8988T (cell line): Measurements from ENCODE around the gene IFNG-AS1.

ENCODE experiments used
- DNase-seq: peaks from one replicate; pipeline ENCODE4 v3.0.0; 2011

The IFNG-AS1 gene

GRCh38 chr12:67989184-67989920 is at the start of gene IFNG-AS1:
TSS of gene IFNG-AS1 (plus strand) at chr12:67989447.
- no peak for DNase-seq

DNA sequence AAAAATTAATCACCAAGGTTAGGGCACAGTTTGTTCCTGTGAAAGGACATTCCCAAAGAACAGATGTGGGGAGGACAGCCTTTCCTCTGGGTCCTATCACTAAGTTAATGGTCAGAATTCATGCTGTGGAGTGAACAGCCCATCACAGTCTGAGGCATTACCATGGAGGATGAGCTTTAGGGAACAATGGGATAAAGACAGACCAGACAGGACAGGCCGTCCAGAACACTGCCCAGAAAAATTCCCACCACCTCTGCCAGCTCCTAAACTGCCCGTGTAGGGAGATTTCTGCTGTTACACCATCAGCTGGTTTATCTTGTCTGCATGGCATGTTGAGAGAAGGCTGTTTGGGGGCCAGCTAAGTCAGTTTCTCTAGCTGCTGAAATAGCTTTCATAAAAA is 49.6 kb upstream of the IFNG-AS1 start:
- no peak for DNase-seq

- DNase-seq, result no peak
Observed at GRCh38 chr12:67940780-67941243, 48.4 kb upstream of the IFNG-AS1 start.

GRCh38 chr12:67942724-67943123 is 46.5 kb upstream of the IFNG-AS1 start:
- no peak for DNase-seq

DNA sequence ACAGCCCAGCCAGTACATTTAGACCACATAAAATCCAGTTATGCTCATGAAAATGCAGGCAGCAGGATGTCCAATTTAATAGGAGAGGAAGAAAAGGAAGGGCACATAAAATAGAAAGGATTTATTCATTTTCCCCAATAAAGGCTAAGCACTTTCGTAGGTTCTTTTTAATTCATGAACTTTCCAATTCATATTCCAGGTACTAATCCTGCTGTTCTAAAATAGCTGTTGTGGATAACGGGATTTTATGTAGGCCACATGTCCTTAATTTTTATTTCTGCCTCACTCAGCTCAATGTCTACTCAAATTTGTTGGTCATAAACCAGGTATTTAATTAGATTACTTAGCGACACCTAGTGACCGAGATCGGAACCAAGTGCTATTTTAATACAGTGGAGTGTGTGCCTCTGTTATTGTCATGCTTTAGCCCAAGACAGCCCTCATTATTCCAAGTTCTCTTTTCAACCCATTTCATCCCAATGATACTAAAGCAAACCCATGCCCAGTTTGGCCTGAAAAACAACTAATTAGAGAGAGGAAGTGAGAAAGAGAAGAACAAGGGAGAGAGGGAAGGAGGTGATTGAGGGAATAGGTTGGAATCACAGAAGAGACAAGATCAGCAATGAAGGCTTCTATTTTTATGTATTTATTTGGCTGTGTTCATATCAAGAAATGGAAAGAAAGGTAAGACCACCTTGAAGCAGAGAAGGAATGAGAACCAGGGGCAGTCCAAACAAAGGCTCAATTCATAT is 45.9 kb upstream of the IFNG-AS1 start:
- peak; percentile 16 for DNase-seq

DNA sequence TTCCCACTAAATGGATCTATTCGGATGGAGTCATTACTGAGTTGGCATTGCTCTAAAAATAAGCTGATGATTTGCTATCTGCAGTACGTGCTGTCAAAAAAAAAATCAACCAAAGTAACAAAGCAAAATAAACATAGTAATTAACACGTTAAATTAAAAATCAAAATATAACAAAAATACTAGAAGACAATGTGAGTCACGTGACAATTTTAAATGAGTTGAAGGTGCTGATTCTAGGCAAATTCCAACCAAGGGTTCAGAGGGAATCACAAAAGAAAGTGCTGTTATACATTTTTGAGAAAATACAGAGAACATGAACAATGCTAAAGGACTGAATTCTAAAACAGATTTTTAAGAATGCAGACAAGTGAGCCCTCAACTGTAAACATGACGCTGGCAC is 45.2 kb upstream of the IFNG-AS1 start:
- no peak for DNase-seq

GRCh38 chr12:67952787-67953186 is 36.5 kb upstream of the IFNG-AS1 start:
- no peak for DNase-seq

DNA sequence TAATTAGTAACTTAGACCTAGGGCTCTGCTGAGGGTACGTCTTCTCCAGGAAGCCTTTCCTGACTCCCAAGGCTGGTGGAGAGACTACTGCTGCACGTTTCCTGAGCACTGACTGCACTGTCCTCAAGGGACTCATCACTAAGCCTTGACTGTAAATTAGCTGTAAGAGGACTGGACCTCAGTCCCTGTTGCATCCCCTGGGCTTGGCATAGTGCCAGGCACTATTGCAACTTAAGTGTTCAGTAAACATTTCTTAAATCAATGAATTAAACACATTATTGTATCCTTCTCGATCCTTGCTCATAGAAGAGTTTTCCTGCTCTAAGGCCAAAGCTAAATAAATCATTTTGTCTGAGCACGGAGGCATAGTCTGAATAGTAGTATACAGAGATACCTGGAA is 31.9 kb upstream of the IFNG-AS1 start:
- no peak for DNase-seq

GRCh38 chr12:67958187-67958586 is 31.1 kb upstream of the IFNG-AS1 start:
- no peak for DNase-seq

GRCh38 chr12:67964456-67964855 is 24.8 kb upstream of the IFNG-AS1 start:
- no peak for DNase-seq

DNA sequence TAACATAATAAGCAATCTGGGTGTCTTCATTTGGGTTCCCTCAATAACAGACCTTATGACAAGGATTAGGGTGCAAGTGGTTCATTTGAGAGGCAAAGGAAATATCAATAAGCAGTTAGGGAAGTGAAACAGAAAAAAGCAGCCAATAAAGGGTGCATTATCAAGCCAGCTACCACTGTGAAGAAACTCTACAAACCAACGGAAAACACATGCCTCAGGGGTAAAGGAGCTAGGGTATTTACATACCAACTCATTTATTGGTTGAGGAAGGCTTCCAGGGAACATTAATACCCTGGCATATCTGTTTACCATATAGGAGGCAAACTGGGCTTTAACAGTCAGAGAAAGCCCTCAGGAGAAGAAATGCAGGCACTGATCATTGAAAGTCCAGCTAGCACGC is 22.7 kb upstream of the IFNG-AS1 start:
- DNase-seq, result no peak

GRCh38 chr12:67968321-67968720 is 20.9 kb upstream of the IFNG-AS1 start:
- no peak for DNase-seq

DNA sequence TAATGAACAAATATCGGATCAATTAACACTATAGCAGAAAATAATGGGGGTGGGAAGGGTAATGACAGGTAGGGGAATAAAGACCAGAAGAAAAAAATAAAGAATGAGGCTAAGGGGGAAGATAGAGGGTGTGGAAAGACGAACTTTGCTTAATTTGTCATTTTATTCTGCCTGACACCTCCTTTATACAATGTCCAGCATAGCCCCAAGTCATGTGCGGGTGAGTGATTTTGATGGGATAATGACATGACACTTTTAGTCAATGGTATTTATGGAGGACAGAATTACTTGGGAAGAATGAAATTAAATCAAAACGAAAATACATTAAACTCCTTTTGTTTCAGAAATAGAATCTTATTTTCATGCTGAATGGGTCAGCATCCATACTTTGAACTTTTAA is 20.5 kb upstream of the IFNG-AS1 start:
- DNase-seq, result no peak

DNA sequence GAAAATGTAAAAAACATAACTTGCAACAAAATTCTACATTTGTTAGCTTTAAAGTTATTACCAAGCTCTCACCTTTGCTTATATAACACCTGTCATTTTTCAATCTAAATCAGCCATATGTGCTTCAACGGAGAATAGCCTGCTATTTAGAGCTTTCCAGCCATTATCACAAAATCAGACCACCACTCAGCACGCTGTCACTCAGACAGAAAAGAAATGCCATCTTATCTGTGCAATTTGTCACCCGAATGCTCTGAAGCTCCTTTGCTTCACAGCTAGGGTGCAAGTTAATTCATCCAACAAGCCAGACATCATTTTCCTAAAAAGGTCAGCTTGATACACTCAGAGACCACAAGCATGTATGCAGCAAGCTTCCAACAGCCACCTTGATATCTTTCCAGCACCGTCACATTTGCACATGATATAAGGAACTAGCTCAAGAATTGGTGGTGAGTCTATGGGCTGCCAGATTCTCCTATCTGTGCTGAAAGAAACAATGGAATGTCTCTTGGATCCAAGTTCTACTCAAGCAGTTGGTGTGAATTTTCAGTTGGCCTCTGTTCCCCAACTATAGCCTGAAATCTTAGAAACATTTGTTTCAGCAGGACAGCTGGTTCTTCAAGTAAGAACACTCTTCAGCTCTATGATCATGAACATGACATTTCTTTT is 20.0 kb upstream of the IFNG-AS1 start:
- DNase-seq, result no peak

- DNase-seq, result no peak
Observed at GRCh38 chr12:67977668-67978067, 11.6 kb upstream of the IFNG-AS1 start.

GRCh38 chr12:67980391-67980790 is 8.9 kb upstream of the IFNG-AS1 start:
- no peak for DNase-seq

DNA sequence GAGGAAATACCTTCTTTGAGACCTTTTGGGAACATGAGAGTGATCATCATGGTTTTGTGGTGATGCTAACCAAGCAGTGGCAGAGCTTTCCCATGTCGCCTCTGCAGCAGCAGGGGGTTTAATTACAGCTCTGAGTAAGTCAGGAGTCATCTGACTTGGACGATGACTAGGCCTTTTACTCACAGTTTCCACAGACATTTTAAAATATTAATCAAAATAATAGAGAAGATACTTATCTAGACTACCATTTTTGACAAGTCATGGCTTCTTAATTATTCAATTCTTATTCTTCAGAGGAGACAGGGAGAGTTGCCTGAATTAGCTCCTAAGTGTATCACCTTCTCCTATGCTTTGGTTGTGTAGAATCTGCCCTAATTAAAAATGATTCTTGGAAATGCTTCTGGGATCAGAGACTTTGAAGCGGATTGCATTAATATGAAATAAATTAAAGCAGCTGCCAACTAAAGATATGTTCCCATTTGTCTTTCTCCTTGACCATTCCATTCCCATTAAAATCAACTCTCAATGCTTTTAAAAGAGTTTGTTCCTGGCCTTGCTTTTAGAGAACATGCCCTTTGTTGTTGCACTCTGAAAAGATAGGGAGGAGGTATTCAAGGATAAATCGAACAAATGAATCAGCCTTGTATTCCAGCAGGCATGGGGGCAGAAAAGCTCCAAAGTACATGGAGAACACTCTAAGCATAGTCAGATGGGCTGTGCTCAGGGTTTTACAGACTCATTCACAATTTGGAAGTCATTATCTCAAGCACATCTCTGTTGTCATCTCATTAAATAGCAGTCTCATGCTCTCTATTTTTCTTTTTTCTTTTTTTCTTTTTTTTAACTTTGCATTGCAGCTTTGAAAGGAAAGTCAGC is 7.7 kb upstream of the IFNG-AS1 start:
- DNase-seq, result no peak

- no peak for DNase-seq
Observed at GRCh38 chr12:67982164-67982563, 7.1 kb upstream of the IFNG-AS1 start.

- DNase-seq, result no peak
Observed at GRCh38 chr12:67986632-67987031, 2.6 kb upstream of the IFNG-AS1 start.

- no peak for DNase-seq
Observed at GRCh38 chr12:67988601-67989021, 636 bp upstream of the IFNG-AS1 start.

DNA sequence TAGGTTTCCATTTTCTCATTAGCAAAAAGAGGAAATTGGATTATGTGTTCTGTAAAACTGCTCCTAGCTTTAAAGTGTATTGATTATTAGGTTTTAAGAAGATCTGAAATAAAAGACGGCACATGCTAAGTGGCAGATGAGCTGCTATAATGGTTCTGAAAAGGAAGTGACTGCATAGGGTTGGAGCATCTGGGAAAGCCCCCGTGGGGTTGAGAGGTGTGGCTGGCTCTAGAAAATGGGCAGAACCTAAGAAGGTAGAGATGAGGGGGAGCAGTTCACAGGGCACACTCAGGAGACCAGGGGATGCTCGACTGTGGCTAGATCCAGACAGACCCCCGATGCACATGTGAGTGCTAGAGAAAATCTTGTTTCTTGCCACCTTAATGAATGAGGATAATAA is 1.9 kb downstream of the IFNG-AS1 start:
- no peak for DNase-seq

- no peak for DNase-seq
Observed at GRCh38 chr12:67993143-67993542, 3.9 kb downstream of the IFNG-AS1 start.

- DNase-seq, result no peak
Observed at GRCh38 chr12:67994046-67994445, 4.8 kb downstream of the IFNG-AS1 start.
